Right lobe of liver (tissue), 4 donors: ENCODE results near the gene SCFD2.

Experiments
- POLR2A ChIP-seq: fragments of 450-650 bp; IDR thresholded peaks from one replicate; pipeline ENCODE4 v1.6.1; 2017; ENCODE audit warnings: antibody characterized with exemption, mild to moderate bottlenecking
- TF ChIP-seq, protein P1 (sequence below), 4 donors: fragments of 200-600 bp in 3 of 4; fragments of 450-650 bp in 1 of 4; IDR thresholded peaks; one replicate each; pipeline versions ENCODE4 v1.5.1 to v1.8.0; 2016 to 2022; ENCODE audit warnings: antibody characterized with exemption in 4 of 4, mild to moderate bottlenecking in 2 of 4
- donor health status: DM: no; HTN: no; CAD: no.
- donor health status: DM: no; HTN: no; CAD: no.
- donor health status: DM: no; HTN: yes; CAD: no.

- TF ChIP-seq, protein P1, sequence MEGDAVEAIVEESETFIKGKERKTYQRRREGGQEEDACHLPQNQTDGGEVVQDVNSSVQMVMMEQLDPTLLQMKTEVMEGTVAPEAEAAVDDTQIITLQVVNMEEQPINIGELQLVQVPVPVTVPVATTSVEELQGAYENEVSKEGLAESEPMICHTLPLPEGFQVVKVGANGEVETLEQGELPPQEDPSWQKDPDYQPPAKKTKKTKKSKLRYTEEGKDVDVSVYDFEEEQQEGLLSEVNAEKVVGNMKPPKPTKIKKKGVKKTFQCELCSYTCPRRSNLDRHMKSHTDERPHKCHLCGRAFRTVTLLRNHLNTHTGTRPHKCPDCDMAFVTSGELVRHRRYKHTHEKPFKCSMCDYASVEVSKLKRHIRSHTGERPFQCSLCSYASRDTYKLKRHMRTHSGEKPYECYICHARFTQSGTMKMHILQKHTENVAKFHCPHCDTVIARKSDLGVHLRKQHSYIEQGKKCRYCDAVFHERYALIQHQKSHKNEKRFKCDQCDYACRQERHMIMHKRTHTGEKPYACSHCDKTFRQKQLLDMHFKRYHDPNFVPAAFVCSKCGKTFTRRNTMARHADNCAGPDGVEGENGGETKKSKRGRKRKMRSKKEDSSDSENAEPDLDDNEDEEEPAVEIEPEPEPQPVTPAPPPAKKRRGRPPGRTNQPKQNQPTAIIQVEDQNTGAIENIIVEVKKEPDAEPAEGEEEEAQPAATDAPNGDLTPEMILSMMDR (IDR thresholded peaks at IDR 0.05) = no peak
- no peak for TF ChIP-seq POLR2A
Observed at GRCh38 chr4:53273726-53274125, 92.1 kb downstream of the SCFD2 start.
